IMR-90 (cell line): ENCODE results near the gene ACTA2. TPM values are rescaled to one million over a fixed set of nuclear protein-coding genes. Genes with fewer than 3 reads are reported as not detected.

Source experiments
- ATAC-seq: fragments of 200-7000 bp; cut with Tn5 transposase; 2 replicates; pipeline ENCODE4 v1.9.1; 2020; ENCODE audit warnings: low read depth, mild to moderate bottlenecking, moderate library complexity
- BruUV-seq: library from RNA; stranded (reverse); fragments of 400-500 nt; replicated peaks from 2 replicates; lab custom pipeline; 2021; lab: Mats Ljungman, UMichigan
- CTCF ChIA-PET: fragments of 300-600 bp; formaldehyde crosslinking; extraction: SDS; loops from one replicate; lab custom pipeline; 2021; ENCODE audit warnings: antibody characterized with exemption; lab: Yijun Ruan, JAX
- POLR2A ChIA-PET: fragments of 300-600 bp; sonication (Branson Sonifier 250); formaldehyde crosslinking; loops from one replicate; lab custom pipeline; 2022; ENCODE audit warnings: antibody characterized with exemption; ENCODE audit not compliant: unreplicated experiment; lab: Charles Lee
- DNase-seq: peaks from one replicate; pipeline ENCODE4 v3.0.0; 2013
- H2AFZ ChIP-seq: replicated peaks from 2 replicates; pipeline ENCODE3; 2013; ENCODE audit warnings: low read length, mild to moderate bottlenecking; ENCODE audit not compliant: poor library complexity
- H2AK5ac ChIP-seq: 2 replicates; pipeline ENCODE4 v1.6.1; 2013; ENCODE audit warnings: low read depth, low read length, inconsistent platforms
- H2AK9ac ChIP-seq: replicated peaks from 2 replicates; pipeline ENCODE3; 2013; ENCODE audit warnings: mild to moderate bottlenecking, low read depth, low read length, moderate library complexity; ENCODE audit not compliant: poor library complexity
- H2BK120ac ChIP-seq: 2 replicates; pipeline ENCODE4 v1.6.1; 2013; ENCODE audit warnings: low read depth, low read length, inconsistent platforms
- H2BK15ac ChIP-seq: 3 replicates; pipeline ENCODE4 v1.6.1; 2013; ENCODE audit warnings: low read depth, low read length, inconsistent platforms
- H2BK20ac ChIP-seq: 2 replicates; pipeline ENCODE4 v1.6.1; 2013; ENCODE audit warnings: low read depth, mild to moderate bottlenecking, inconsistent platforms, low read length, moderate library complexity
- H2BK5ac ChIP-seq: 2 replicates; pipeline ENCODE4 v1.6.1; 2013; ENCODE audit warnings: mild to moderate bottlenecking, low read depth, low read length, inconsistent platforms; ENCODE audit not compliant: poor library complexity, severe bottlenecking
- H3K14ac ChIP-seq: replicated peaks from 2 replicates; pipeline ENCODE4 v1.6.1; 2013; ENCODE audit warnings: low read depth, low read length, inconsistent platforms
- H3K18ac ChIP-seq: 2 replicates; pipeline ENCODE4 v1.6.1; 2013; ENCODE audit warnings: low read depth, low read length, control low read depth
- H3K23ac ChIP-seq: 2 replicates; pipeline ENCODE4 v1.6.1; 2013; ENCODE audit warnings: low read depth, low read length, inconsistent platforms
- H3K27ac ChIP-seq: 2 replicates; pipeline ENCODE4 v1.5.1; 2013; ENCODE audit warnings: mild to moderate bottlenecking, control low read depth, low read length; ENCODE audit not compliant: insufficient read depth
- H3K27me3 ChIP-seq: 2 replicates; pipeline ENCODE4 v1.6.1; 2013; ENCODE audit warnings: low read length; ENCODE audit not compliant: control insufficient read depth, insufficient read depth
- H3K36me3 ChIP-seq: 2 replicates; pipeline ENCODE4 v1.6.1; 2013; ENCODE audit warnings: low read length, mixed read lengths; ENCODE audit not compliant: control insufficient read depth, insufficient read depth
- H3K4ac ChIP-seq: 2 replicates; pipeline ENCODE4 v1.6.1; 2013; ENCODE audit warnings: low read depth, low read length, inconsistent platforms
- H3K4me1 ChIP-seq: 2 replicates; pipeline ENCODE4 v1.6.1; 2013; ENCODE audit warnings: low read length, mixed read lengths; ENCODE audit not compliant: control insufficient read depth, insufficient read depth
- H3K4me2 ChIP-seq: 2 replicates; pipeline ENCODE4 v1.6.1; 2013; ENCODE audit warnings: low read depth, mild to moderate bottlenecking, control low read depth, low read length, moderate library complexity
- H3K4me3 ChIP-seq: 2 replicates; pipeline ENCODE4 v1.5.1; 2013; ENCODE audit warnings: low read depth, mild to moderate bottlenecking, control low read depth, low read length, moderate library complexity; ENCODE audit not compliant: insufficient read depth
- H3K56ac ChIP-seq: 2 replicates; pipeline ENCODE4 v1.6.1; 2013; ENCODE audit warnings: low read length, inconsistent platforms; ENCODE audit not compliant: insufficient read depth; ENCODE audit errors: extremely low read depth
- H3K79me1 ChIP-seq, 2 experiments: 2 replicates each; pipeline ENCODE4 v1.6.1; 2013; ENCODE audit warnings: low read length in 2 of 2, inconsistent platforms in 1 of 2, low read depth in 1 of 2
- H3K9ac ChIP-seq: 2 replicates; pipeline ENCODE4 v1.6.1; 2013; ENCODE audit warnings: low read depth, low read length, control low read depth
- H3K9me1 ChIP-seq: 2 replicates; pipeline ENCODE4 v1.6.1; 2013; ENCODE audit warnings: low read length, inconsistent platforms; ENCODE audit not compliant: insufficient read depth
- H3K9me3 ChIP-seq: 2 replicates; pipeline ENCODE4 v1.6.1; 2013; ENCODE audit warnings: low read length; ENCODE audit not compliant: control insufficient read depth, insufficient read depth
- H4K20me1 ChIP-seq: 2 replicates; pipeline ENCODE4 v1.6.1; 2013; ENCODE audit warnings: low read length, inconsistent platforms; ENCODE audit not compliant: insufficient read depth
- H4K5ac ChIP-seq: 2 replicates; pipeline ENCODE4 v1.6.1; 2013; ENCODE audit warnings: mild to moderate bottlenecking, low read depth, low read length, control low read depth
- H4K8ac ChIP-seq, 2 experiments: 2 replicates each; pipeline ENCODE4 v1.6.1; 2013; ENCODE audit warnings: low read depth in 2 of 2, low read length in 2 of 2, control low read depth in 1 of 2, inconsistent platforms in 1 of 2
- H4K91ac ChIP-seq: 2 replicates; pipeline ENCODE4 v1.6.1; 2013; ENCODE audit warnings: low read depth, low read length, inconsistent platforms; ENCODE audit not compliant: insufficient read depth
- BHLHE40 ChIP-seq: fragments of 150-350 bp; IDR thresholded peaks from 2 replicates; pipeline ENCODE4 v1.6.1; 2016; ENCODE audit warnings: mild to moderate bottlenecking, low read depth, low read length
- NFE2L2 ChIP-seq: fragments of 150-350 bp; IDR thresholded peaks from 2 replicates; pipeline ENCODE4 v1.6.1; 2016; ENCODE audit warnings: low read depth, mild to moderate bottlenecking, low read length
- USF2 ChIP-seq: fragments of 150-350 bp; IDR thresholded peaks from 2 replicates; pipeline ENCODE4 v1.6.1; 2017; ENCODE audit warnings: mild to moderate bottlenecking, antibody characterized with exemption, low read length, low read depth
- whole genome bisulfite sequencing, 2 experiments: methylation state at CpG; one replicate each; pipeline versions ENCODE4 v1.1.5 to v1.1.7; 2013; ENCODE audit warnings: missing lambda C conversion rate in 2 of 2; ENCODE audit not compliant: insufficient read length in 1 of 2; ENCODE audit errors: extremely low coverage in 2 of 2; 5-methylcytosine and 5-hydroxymethylcytosine counted together
- dilution Hi-C: fragments of 300-500 bp; cut with HindIII; formaldehyde crosslinking; loops from one replicate; pipeline ENCODE4 v1.14.3; 2018; ENCODE audit warnings: low sequenced_read_pairs; ENCODE audit not compliant: unreplicated experiment
- in situ Hi-C: fragments of 300-500 bp; cut with MboI; formaldehyde crosslinking; loops from 3 replicates; pipeline ENCODE4 v1.14.3; 2019; ENCODE audit warnings: low sequenced_read_pairs, inconsistent platforms, mixed read lengths
- intact Hi-C: fragments of 100-400 bp; cut with micrococcal nuclease; formaldehyde crosslinking; loops from 2 replicates; pipeline ENCODE4 v1.10.0; 2022
- polyA plus RNA-seq, 3 experiments: library from polyadenylated mRNA; depleted of rRNA; stranded (reverse); fragments of >200 nt; gene quantifications; 2 replicates each; pipeline ENCODE4 v1.2.3, GENCODE V29; 2012; ENCODE audit warnings: low replicate concordance in 1 of 3
- total RNA-seq: library from RNA; depleted of rRNA; stranded (reverse); fragments of >200 nt; gene quantifications from 2 replicates; pipeline ENCODE4 v1.2.3, GENCODE V29; 2012

ACTA2 gene
- total and polyA plus RNA-seq, 2 of the 4 experiments (the other 2 are of a cell fraction), result 978 to 1,235 TPM

- in situ Hi-C loops (no loop called here), intact Hi-C loops (no loop called here), dilution Hi-C loops (no loop called here)
- DNase-seq, result no peak
- H2BK20ac ChIP-seq, result no peak overlapping the region
- no peaks in the 10 kb centered on the region for H4K20me1 ChIP-seq
- 94% methylated on average over 3 of the region's 3 CpGs; no CpG with 5 or more reads in 1 of the 2 experiments for WGBS, 2 experiments
- no peaks in the 10 kb centered on the region for H3K9me3 ChIP-seq
- peaks cover 14% of the 10 kb centered on the region for H3K9me1 ChIP-seq
- H3K14ac ChIP-seq, result no peak overlapping the region
- peaks cover 24% of the 10 kb centered on the region for H3K36me3 ChIP-seq
- H3K4me1 ChIP-seq, result peaks cover 9% of the 10 kb centered on the region
- H2BK5ac ChIP-seq, result no peak overlapping the region
- no peak overlapping the region for H3K9ac ChIP-seq
- no peak for TF ChIP-seq NFE2L2
- no peak for TF ChIP-seq BHLHE40
- TF ChIP-seq USF2, result no peak
- CTCF ChIA-PET, result no interaction called here
- H3K56ac ChIP-seq, result no peak overlapping the region
- BruUV-seq, result no TSS peak
- POLR2A ChIA-PET, result no interaction called here
- no peaks in the 10 kb centered on the region for H3K27me3 ChIP-seq
- no peak overlapping the region for H2AFZ ChIP-seq
- H2AK9ac ChIP-seq, result no peak overlapping the region
- ATAC-seq, result no peak
- no peak overlapping the region; the same call in 1 of the 2 replicates for H2BK120ac ChIP-seq
- no peak overlapping the region for H4K5ac ChIP-seq
- no peak overlapping the region for H3K27ac ChIP-seq
- no peak overlapping the region for H2AK5ac ChIP-seq
- no peak overlapping the region for H3K4me2 ChIP-seq
- H3K18ac ChIP-seq, result no peak overlapping the region
- no peak overlapping the region for H3K4ac ChIP-seq
- no peak overlapping the region for H2BK15ac ChIP-seq
- no peak overlapping the region for H3K23ac ChIP-seq
- H3K79me1 ChIP-seq, result peaks cover 20 to 55% of the 10 kb centered on the region in 2 experiments; a peak in 3 of 4 replicates
- no peak overlapping the region for H4K91ac ChIP-seq
- H3K4me3 ChIP-seq, result no peak overlapping the region
- H4K8ac ChIP-seq, result peak overlapping the region in 1 of 2 experiments; percentile 38; a peak in 1 of 4 replicates
Observed at GRCh38 chr10:88911851-88912250, 40.7 kb downstream of the ACTA2 start.
